HG03139 (cell line): Measurements from ENCODE around the gene DLX4.

Experiments
- ATAC-seq: cut with Tn5 transposase; IDR thresholded peaks from one replicate; pipeline ENCODE4 v1.9.1; 2021; ENCODE audit not compliant: unreplicated experiment

DLX4 gene

DNA sequence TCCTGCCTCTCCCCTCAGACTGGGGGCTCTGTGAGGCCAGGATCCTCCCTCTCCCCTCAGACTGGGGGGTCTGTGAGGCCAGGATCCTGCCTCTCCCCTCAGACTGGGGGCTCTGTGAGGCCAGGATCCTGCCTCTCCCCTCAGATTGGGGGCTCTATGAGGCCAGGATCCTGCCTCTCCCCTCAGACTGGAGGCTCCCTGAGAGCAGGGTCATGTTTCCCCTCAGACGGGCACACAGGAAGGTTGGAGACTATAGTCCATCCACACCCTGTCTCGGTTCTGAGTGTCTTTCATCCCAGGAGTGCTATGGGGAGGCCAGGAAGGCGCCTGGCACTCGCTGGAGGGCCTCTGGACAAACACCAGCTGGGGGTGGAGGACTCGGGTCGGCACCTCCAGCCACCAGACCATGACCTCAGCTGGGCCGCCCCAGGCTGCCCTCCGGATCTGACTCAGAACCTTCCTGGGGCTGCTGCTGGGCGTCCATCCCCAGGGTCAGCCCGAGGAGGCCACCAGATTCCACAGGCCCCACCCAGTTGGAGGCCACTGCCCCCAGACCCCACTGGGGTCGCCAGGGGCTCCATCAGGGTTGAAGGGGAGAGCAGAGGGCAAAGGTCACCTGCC, 21.9 kb upstream of the DLX4 start:
- no peak for ATAC-seq

DNA sequence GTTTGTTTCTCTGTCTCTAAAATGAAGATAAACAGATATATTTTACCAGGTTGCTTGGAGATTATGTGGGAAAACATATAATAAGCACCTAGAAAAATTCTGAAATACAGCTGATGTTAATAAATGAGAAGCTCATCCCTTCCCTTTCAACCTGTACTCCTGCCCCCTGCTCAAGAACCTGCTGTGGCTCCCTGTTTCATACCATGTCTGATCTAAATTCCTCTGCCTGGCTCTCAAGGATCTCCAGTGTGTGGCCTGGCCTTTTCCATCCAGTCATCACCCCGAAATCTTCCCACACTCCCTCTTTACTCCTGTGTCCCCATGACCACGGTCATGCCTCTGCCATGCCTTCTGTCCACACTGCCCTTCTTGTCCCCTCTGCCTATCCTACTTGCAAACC, 19.4 kb upstream of the DLX4 start:
- ATAC-seq = no peak

DNA sequence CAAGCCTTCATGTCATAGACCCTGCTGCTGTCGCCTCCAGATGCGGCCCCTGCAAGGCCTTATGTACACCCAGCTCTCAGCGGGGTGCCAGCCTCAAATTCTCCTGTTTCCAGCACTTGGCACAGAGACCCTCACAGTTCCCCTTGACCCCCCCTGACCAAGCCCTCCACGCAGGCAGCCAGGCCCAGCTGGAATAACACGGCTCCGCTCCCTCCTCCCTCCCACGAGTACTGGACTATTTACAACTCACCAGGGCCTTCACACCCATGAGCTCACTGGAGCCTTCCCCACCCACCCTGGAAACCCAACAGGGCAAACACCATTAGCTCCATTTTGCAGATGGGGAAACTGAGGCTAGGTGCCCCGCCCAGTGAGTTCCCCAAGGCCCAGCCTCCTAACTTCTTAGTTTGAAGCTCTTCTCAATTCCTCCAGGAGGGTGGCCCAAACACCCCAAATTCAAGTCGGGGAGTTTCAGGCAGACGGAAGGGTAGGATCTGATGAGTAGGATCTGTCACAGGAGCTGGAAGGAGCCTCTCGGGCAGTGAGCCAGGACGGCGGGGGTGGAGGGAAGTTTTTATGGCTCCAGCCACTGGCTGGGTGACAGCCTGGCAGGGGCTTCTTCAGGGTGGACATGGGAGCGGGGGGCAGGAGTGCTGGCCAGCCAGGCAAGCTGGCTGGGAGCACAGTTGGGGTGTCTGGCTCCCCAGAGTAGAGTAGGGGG, 17.5 kb upstream of the DLX4 start:
- no peak for ATAC-seq

DNA sequence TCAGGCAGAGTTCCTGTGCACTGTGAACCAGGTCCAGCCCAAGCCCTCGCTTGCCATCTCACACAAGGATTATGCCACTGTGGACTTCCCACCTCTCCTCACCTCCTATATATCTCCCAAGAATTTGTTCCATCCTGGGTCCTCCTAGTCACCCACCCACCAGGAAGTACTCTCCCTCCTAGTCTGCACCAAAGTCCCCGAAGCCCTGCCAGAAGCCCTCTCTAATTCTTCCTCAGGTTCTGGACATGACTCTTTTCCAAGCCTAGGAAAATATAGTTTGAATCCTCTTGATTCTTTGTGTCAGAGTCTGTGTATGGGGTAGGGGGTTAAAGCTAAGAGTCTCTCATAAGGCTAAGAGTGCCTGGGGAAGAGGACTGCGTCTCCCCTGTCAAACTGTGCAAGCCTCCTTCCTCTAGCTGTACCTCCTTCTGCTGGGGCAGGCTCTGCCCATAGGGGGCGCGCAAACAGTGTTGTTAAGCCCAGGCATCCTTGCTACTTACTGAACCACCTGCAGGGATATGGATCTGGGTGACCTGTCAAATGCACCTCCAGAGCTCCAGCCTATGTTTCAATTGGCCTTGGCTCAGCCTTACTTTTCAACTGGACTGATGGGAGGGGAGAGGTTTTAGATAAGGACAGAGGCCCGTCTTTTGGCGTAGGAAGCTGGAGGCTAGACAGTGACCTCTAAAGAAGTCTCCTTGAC, 16.6 kb upstream of the DLX4 start:
- no peak for ATAC-seq

DNA sequence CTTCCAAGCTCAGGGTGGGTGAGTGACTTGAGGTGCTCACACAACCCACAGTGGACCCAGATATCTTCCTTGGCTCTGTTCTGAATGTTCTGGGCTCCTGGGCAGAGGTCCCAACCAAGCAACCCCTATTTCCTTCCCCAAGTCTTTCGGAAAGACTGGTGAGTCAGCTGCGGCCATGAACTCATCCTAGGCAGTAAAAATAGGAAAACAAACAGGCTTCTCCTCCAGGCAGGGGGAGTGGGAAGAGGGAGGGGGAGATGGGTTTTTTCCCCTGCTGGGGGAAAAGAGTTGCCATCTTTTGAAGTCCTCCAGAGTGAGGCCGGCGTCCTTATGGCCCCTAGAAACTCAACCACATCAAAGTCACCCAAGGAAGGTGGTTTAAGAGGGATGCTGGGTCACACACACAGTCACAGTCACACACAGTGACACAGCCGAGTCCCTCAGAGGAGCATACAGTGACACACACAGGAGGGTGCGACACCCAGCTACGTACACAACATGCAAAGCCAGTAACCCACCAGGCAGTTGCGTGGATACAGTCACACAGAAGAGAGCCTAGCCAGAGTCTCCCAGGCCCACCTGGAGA, 16.0 kb upstream of the DLX4 start:
- no peak for ATAC-seq

DNA sequence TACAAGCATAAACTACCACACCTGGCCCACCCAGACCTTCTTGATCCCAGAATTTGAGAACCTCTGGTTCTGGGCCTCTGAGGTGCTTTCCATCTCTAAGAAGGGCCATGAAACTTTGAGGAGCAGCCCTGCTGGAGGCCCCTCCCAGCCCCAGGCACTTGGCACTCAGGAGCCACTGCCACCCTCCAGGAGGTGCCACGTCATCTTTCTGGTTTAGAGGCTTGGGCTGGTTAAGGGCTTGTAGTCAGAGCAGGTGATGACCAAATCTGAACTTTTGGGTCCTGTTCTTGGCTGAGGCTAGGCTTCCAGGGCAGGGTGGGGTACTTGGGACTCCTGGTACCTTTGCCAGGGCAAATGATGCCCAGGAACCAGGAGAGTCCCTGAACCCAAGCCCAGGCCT, 13.8 kb upstream of the DLX4 start:
- ATAC-seq = no peak

DNA sequence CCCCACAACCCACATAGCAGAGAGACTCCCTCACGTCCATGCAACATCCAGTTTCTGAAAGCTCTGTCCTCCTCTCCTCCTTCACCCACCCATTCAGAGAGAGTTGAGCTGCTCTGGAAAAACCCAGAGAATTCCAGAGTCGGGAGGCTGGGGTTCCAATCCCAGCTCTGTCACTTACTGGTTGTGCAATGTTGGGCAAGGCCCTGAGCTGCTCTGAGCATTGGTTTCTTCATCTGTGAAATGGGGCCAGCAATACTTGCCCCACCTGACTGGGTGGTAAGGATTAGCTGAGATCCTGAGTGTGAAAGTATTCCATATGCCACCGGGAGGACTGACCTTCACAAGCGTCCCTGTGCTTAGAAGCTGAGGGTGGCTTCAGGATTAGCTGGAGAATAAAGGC, 12.2 kb upstream of the DLX4 start:
- no peak for ATAC-seq

DNA sequence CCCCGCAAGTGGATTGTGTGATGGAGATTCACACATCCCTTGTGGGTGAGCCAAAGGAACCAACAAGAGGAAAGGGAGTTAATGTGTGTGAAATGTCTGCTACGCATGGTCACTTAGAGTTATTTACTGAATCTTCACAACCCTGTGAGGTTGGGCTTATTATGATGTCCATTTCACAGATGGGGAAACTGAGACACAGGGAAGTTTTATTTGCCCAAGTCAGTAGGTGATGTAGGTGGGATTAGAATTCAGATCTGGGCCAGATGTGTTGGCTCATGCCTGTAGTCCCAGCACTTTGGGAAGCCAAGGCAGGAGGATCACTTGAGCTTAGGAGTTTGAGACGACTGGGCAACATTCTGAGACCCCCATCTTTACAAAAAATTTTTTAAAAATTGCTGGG, 11.6 kb upstream of the DLX4 start:
- ATAC-seq = no peak

DNA sequence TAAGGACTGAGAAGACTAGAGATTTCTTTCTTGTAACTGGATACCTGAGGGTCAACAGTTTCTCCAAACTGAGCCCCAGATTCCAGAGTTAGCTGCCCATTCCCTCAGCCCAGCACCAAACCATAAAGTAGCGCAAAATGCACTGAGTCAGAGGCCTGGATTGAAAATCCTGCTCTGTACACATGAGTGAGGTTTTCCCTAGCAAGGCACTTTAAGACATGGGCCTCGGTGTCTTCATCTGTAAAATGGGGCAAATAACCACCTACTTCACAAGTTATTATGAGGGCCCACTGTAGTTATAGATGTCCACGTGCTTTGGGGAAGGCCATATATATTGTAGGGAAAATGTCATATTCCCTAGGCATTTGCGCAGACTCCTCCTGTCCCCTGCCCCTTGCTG, 10.3 kb upstream of the DLX4 start:
- no peak for ATAC-seq

DNA sequence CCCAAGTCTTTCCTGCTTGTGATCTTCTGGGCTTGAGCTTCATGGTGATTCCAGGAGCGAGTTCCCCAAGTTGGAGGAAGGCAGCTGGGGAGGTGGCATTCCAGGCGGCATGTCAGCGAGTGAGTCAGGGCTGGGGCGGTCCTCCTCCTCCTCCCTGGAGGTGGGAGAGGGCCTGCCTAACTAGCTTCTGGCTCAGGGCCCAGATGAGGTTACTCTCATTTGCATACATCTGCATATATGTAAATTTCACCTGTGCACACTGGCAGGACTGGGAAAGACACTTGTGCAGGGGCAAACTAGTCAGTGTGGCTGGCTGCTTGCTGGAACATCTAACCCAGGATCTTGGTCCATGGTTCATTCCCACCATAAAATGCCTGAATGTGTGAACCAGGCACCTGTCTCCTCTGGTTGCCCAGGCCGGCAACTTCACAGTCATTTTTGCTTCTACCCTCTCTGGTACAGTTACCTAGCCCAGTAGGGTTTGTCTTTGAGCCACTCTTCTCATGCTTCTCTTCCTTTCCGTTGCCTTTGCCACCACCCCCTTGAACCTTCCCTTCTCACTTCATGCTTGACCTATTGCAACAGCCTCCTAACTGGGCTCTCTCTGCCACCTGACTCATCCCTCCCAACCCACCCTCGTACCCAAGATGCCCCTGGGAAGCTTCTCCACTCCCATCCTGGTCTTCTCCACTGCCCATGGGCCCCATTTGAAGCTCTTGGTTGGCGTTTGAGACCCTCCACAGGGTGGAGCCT, 9.6 kb upstream of the DLX4 start:
- ATAC-seq = no peak

DNA sequence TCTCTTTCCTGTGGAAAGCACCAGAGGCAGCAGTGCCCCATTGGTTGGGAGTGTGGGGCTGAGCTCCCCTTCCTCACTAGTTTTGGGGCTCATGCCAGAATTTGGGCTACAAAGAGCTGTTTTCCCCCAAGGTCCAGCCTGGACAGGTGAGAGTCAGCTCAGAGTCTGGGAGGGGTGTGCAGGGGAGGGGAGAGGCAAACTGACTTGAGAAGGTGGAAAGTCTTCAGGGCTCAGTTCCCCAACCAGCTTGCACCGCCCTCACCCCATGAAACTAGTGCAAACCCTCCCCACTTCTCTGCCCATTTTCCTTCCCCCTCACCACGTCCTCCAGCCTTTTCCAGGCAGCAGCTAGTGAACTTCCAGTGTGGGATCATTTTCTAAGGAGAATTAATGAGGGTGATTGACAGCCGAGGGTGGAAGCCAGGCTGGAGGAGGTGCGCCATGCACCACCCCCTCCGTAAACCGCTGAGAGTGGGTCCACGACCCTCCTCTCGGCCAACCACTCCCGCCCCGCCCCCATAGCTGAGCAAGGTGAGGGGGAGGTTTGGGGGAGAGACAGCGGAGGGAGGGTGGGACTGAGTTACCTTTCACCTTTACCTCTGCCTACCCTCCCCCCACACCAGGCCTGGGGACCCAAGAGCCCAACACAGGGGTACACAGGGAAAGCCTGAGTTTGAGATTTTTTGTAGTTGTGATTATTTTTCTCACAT, 6.2 kb upstream of the DLX4 start:
- ATAC-seq = no peak

DNA sequence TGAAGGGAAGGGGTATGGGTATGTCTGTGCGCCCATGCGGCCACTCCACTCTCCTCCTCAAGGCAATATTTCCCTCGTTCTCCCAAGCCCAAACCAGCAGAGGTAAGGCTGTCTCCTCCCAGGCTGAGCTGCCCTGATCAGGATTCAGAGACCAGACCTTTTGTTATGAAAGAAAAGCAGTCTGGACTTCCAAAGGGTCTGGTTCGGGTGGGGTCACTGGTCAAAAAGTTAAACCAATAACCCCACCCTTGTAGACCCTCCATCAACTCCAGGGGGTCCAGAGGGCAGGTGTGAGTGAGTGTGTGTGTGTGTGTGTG, 5.7 kb upstream of the DLX4 start:
- ATAC-seq = no peak

DNA sequence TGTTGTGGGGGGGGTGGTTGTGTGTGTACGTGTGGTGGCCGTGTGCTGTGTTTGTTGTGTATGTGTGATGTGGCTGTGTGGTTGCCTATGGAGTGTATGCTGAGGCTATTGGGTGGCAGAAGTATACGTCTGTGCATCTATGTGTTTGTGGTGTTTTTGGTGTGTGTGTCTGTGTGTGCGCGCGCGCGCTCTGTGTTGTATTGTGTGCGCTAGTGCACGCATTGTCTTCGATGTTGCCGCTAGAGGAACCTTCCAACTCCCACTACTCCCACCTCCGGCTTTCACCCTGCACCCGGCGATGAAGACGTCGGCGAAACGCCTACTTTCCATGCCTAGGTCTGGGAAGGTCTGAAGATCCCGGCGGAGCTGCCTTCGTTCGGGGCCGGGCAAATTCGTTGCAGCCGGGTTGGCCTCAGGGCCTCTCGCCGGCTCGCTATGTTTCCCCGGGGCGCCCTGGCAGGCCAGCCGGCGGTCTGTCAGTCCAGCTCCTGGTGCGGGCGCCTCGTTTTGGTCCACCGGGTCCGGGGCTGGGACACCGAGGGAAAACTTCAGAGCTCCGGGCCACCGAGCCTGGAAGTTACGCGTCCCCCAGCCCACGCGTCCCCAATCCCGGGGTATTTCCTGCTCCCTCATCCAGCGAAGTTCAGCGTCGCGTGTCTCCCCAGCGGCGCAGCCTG, 5.2 kb upstream of the DLX4 start:
- ATAC-seq = no peak

DNA sequence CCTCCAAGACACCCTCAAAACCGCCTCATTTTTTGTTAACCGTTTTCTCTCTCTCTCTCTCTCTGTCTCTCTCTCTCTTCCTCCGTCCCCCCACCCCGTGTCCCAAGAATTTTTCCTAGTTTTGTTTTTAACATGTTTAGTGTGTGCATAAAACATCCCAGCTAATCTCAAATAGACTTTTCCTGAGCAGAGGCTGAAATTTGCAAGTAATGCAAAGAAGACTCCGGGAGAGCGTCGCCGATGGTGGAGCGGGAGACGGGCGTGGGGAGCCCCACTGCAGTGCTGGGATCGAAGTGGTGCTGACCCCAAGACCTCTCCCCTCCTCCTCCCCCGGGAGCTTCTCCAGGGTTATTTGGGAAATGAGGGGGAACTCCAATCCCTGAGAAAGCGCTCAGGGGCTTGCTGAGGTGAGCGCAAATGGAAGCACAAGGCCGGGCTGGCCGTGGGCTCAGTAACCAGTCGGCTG, 4.7 kb upstream of the DLX4 start:
- no peak for ATAC-seq

DNA sequence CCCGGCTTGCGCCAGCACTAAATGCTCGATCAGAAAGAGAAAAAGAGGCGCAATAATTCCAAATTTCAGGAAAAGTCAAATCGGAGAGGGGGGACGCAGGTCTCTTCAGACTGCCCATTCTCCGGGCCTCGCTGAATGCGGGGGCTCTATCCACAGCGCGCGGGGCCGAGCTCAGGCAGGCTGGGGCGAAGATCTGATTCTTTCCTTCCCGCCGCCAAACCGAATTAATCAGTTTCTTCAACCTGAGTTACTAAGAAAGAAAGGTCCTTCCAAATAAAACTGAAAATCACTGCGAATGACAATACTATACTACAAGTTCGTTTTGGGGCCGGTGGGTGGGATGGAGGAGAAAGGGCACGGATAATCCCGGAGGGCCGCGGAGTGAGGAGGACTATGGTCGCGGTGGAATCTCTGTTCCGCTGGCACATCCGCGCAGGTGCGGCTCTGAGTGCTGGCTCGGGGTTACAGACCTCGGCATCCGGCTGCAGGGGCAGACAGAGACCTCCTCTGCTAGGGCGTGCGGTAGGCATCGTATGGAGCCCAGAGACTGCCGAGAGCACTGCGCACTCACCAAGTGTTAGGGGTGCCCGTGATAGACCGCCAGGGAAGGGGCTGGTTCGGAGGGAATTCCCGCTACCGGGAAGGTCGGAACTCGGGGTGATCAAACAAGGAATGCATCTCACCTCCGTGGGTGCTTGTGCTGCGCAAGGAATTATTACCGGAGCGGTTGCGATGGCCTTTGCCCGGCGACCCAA, 4.0 kb upstream of the DLX4 start:
- ATAC-seq = no peak

DNA sequence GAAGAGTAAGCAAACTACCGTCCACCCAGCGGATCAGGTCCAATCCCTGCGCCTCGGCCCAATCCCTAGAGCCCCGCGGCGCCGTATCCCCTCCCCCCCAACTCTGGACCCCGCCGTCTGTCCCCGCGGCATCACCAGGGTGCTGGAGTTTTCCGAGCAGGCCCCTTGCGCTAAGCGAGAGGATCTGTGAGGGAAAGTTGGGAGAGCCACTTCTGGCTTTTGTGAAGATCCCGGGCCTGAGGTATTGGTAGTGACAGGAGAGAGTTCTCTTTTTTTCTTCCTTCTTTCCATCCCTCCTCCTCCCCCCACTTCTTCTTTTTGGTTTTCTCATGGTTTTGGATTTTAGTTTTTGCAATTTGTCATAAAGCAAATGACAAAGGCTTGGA, 3.5 kb upstream of the DLX4 start:
- no peak for ATAC-seq

DNA sequence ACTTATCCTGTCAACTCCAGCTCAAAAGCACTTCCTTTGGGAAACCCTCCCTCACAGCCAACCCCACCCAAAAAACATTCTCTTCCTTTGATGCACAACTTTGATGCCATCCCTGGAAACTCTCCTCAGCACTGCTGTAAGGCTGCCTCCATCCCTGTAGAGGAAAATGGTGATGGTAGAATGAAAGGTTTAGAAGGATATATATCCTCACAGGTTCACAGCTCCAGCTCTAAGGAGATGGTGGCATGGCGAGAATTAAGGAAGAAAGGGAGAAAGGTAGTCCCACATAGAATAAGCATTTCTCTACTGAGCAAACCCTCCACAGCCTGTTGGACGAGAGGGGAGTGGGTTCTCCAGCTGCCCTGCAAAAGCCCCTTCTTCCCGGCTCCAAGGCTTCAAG, 2.2 kb upstream of the DLX4 start:
- ATAC-seq = no peak

DNA sequence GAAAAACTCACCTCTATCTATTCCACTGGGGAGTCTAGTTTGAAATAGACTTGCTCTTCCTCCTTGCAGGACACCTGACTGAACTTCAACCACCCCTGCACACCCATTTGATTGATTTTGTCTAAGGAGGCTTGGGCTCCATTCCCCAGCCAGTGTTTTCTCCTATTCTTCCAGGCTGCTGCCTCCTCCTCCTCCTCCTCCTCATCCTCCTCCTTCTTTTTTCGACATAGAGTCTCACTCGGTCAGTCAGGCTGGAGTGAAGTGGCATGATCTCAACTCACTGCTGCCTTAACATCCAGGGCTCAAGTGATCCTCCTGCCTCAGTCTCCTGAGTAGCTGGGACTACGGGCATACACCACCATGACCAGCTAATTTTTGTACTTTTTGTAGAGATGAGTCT, 1.8 kb upstream of the DLX4 start:
- no peak for ATAC-seq

DNA sequence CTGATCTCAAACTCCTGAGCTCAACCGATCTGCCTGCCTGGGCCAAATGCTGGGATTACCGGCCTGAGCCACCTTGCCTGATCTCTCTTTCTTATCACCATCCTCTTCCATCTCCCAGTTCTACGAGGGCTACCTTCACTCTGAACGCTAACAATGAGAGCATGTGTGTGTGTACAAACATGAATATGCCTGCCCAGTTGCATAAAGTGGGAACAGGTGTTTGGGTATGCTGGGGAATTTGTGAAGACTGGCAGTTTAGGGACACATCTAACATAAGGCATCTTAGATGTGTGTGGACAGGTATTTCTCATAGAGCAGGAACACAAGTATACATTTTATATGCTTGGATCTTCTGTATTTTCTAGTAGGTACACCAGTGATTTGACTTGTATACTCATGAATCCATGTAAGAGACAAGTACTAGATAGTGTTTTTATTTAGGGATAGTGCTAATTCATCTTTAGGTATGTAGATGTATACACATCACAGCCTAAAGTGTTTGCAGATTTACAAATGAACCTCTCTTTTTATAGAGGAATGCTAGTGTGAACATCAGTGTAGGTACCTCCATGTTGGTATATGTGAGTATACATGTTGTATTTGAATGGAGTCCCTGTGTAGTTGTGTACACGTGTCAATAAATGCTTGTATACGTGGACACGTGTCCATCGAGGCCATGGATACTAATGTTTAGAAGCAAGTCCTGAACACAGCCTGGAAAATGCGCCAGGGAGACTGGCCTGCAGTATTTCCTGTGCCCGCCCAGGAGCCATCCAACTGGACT, 1.2 kb upstream of the DLX4 start:
- no peak for ATAC-seq
